ENCODE data around the gene POLR2J. TPM values are rescaled to one million over a fixed set of nuclear protein-coding genes. Genes with fewer than 3 reads are reported as not detected.

Gene POLR2J
- total RNA-seq, 1 experiment from 2014 or later = 69.4 TPM

GRCh38 chr7:102444961-102445673 lies 33.6 kb downstream of the POLR2J start:
- no TSS peak for BruUV-seq (replicated peaks)
- in situ Hi-C loops (cut with HindIII; ENCODE audit: low pct_unique_long_range_greater_than_20kb, low sequenced_read_pairs) (no loop called here), intact Hi-C loops (cut with micrococcal nuclease; ENCODE audit: unreplicated experiment) (no loop called here)
- H3K9me3 ChIP-seq (ENCODE audit: control insufficient read depth, insufficient read depth, low read depth, low read length) = no peaks in the 10 kb centered on the region
- peaks cover 6% of the 10 kb centered on the region for H3K4me1 ChIP-seq (ENCODE audit: control insufficient read depth, insufficient read depth, low read length)
- DNase-seq (ENCODE audit: low read depth, low spot score) (no peak), ATAC-seq (no peak)
- no peak for TF ChIP-seq SIN3A (IDR thresholded peaks at IDR 0.05; ENCODE audit: borderline replicate concordance, insufficient read depth, low read depth, low read length)
- no peak for TF ChIP-seq TCF7L2 (IDR thresholded peaks at IDR 0.05; ENCODE audit: low read depth, low read length)
- TF ChIP-seq REST (IDR thresholded peaks at IDR 0.05; ENCODE audit: insufficient read depth in 1 of 2, low read depth in 2 of 2, low read length in 1 of 2) = no peak
- no peak for TF ChIP-seq CTCF (IDR thresholded peaks at IDR 0.05)
- TF ChIP-seq POLR2AphosphoS5 (IDR thresholded peaks at IDR 0.05; ENCODE audit: low read depth, low read length) = no peak
- no peak overlapping the region for H3K4me3 ChIP-seq (ENCODE audit: low read depth in 2 of 2, low read length in 2 of 2)
- H3K27ac ChIP-seq (ENCODE audit: low read length) = no peak overlapping the region
- ChIA-PET POLR2A (no interaction called here), CTCF (no interaction called here)
- H3K36me3 ChIP-seq (ENCODE audit: control insufficient read depth, insufficient read depth, low read length) = no peaks in the 10 kb centered on the region
- H3K27me3 ChIP-seq (ENCODE audit: control insufficient read depth, insufficient read depth, low read length) = no peaks in the 10 kb centered on the region

- H3K27me3 ChIP-seq (ENCODE audit: control insufficient read depth, insufficient read depth, low read length) = no peaks in the 10 kb centered on the region
- peaks cover 12% of the 10 kb centered on the region for H3K4me1 ChIP-seq (ENCODE audit: control insufficient read depth, insufficient read depth, low read length)
- H3K4me3 ChIP-seq (ENCODE audit: low read depth in 2 of 2, low read length in 2 of 2) = peak overlapping the region in 1 of 2 experiments; percentile 24; a peak in 2 of 4 replicates
- intact Hi-C loops (cut with micrococcal nuclease; ENCODE audit: unreplicated experiment) (no loop called here), in situ Hi-C loops (cut with HindIII; ENCODE audit: low pct_unique_long_range_greater_than_20kb, low sequenced_read_pairs) (no loop called here)
- ATAC-seq = peak; percentile 96
- no TSS peak for BruUV-seq (replicated peaks)
- ChIA-PET POLR2A (no interaction called here), CTCF (no interaction called here)
- no peaks in the 10 kb centered on the region for H3K36me3 ChIP-seq (ENCODE audit: control insufficient read depth, insufficient read depth, low read length)
- H3K9me3 ChIP-seq (ENCODE audit: control insufficient read depth, insufficient read depth, low read depth, low read length) = no peaks in the 10 kb centered on the region
- peak; percentile 83 for DNase-seq (ENCODE audit: low read depth, low spot score)
- peak overlapping the region; percentile 76 for H3K27ac ChIP-seq (ENCODE audit: low read length)
- 0 out of 2 replicates have a peak, but pooled peaks have one; percentile 36 for TF ChIP-seq SIN3A (IDR thresholded peaks at IDR 0.05; ENCODE audit: borderline replicate concordance, insufficient read depth, low read depth, low read length)
- TF ChIP-seq REST (IDR thresholded peaks at IDR 0.05; ENCODE audit: insufficient read depth in 1 of 2, low read depth in 2 of 2, low read length in 1 of 2) = no peak
Measured at GRCh38 chr7:102439963-102440795, 38.5 kb downstream of the POLR2J start.

Measured in Panc1 (cell line).